Endothelial cell of umbilical vein (primary cell): ENCODE results near the gene MEPCE.

ENCODE experiments used
- CTCF ChIP-seq, 2 donors: IDR thresholded peaks; 1 replicate in 1 of 2; 2 replicates in 1 of 2; pipeline ENCODE4 v1.5.1; 2011; ENCODE audit warnings: low read length in 2 of 2, mild to moderate bottlenecking in 2 of 2, moderate library complexity in 2 of 2, control low read depth in 1 of 2, inconsistent platforms in 1 of 2, low read depth in 1 of 2; ENCODE audit not compliant: insufficient read depth in 1 of 2; ENCODE audit errors: extremely low read depth in 1 of 2
- EZH2 ChIP-seq: IDR thresholded peaks from 2 replicates; pipeline ENCODE4 v1.6.1; 2012; ENCODE audit warnings: borderline replicate concordance, low read depth, mild to moderate bottlenecking, moderate library complexity, low read length, inconsistent platforms; ENCODE audit not compliant: severe bottlenecking
- JUN ChIP-seq: IDR thresholded peaks from 2 replicates; pipeline ENCODE4 v1.6.1; 2011; ENCODE audit warnings: borderline replicate concordance, low read depth; ENCODE audit not compliant: insufficient read length, insufficient read depth
- POLR2A ChIP-seq: IDR thresholded peaks from 2 replicates; pipeline ENCODE4 v1.6.1; 2012; ENCODE audit warnings: low read depth, mild to moderate bottlenecking, control low read depth, low read length
- POLR2AphosphoS5 ChIP-seq: IDR thresholded peaks from 2 replicates; pipeline ENCODE4 v1.6.1; 2012; ENCODE audit warnings: low read depth, mild to moderate bottlenecking, control low read depth, low read length, moderate library complexity; ENCODE audit not compliant: insufficient read depth
- TF ChIP-seq, protein P1 (sequence below): IDR thresholded peaks from 2 replicates; pipeline ENCODE4 v1.6.1; 2011; ENCODE audit not compliant: insufficient read depth, insufficient read length

DNA sequence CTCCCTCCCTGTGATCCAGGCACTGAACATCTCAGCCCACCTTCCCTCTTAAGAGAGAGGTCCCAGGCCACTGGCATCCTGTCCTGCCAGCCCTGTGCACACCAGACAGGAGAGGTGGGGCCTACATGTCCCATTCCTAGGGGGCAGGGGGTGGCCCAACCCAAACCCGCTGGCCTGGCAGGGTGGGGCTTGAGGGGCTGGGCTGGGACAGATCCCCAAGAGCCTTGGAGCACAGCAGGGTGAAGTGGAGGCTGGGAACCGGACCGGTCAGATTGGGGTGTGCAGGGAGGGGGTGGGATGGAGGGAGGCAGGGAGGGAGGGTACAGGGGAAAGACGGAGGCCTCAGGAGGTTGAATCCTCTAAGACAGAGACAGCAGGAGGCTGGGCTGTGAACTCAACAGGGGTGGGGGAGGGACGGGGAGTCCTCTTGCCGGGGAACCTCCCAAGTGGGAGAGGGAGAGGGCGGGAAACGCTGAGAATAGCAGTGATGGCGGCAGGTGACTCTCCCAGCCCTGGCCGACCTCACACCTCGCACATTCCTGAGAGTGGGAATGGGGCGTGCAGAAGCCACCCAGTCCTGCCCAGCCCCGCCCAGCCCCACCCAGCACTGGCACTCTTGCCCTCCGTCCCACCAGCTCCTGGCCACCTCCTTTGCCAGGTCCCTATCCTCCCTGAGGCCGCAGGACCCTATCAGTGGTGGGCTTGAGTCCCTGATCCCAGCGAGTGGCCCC, 42.7 kb downstream of the MEPCE start:
- TF ChIP-seq POLR2A: no peak
- TF ChIP-seq CTCF (IDR thresholded peaks at IDR 0.05; ENCODE audit: extremely low read depth in 1 of 2, insufficient read depth in 1 of 2, low read depth in 1 of 2, low read length in 2 of 2): no peak
- no peak for TF ChIP-seq EZH2
- TF ChIP-seq POLR2AphosphoS5: peak; percentile 7
- TF ChIP-seq JUN: no peak
- TF ChIP-seq, protein P1, sequence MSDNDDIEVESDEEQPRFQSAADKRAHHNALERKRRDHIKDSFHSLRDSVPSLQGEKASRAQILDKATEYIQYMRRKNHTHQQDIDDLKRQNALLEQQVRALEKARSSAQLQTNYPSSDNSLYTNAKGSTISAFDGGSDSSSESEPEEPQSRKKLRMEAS: no peak
